Activated CD4-positive, alpha-beta T cell treated with anti-CD3 and anti-CD28 coated beads for 1 hour (primary cell): ENCODE data around the gene CXCL9.
"Not testable (repeated sequence)": the region's sequence is repeated elsewhere in the genome, so short reads cannot be mapped to it uniquely, and the experiment has no call there.

Experiments
- DNase-seq: peaks from one replicate; pipeline ENCODE4 v3.0.0-alpha.2; 2020

CXCL9 gene

DNA sequence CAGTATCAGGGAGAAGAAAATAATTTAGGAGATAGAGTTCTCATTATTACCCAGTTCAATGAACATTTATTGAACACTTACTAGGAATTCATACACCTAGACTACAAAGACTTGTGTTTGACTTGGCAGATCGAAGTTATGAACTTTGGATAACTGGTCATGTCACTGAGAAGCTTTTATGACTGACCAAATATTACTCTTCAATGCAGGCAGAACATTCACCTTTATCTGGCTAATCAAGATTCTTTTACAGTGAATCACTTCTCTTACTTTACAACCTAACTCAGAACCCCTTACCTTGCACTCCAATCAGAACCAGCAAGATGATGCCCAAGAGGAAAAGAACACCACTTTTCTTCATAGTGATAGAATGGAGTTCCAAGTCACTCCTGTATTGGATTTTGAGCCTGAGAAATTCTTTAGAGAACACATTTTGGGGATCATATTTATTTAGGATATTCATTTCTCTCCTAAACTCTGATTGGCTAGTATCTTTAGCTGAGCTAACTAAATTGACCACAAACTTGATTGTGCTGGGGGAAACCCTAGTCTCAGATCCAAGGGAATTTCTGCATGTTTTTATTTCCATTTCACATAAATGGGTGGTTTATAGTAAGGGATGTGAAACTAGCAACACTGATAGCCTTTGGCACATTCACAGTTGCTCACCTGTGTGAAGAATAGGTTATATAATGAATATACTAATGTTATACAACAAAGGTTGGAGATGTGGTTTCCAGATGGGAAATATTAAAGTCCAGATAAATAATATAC lies at the start of gene CXCL9:
CXCL9 (minus strand) TSS at position 421 of the 774 bp plus-strand sequence; CDS start at position 361, 60 bp downstream.
- no peak for DNase-seq

DNA sequence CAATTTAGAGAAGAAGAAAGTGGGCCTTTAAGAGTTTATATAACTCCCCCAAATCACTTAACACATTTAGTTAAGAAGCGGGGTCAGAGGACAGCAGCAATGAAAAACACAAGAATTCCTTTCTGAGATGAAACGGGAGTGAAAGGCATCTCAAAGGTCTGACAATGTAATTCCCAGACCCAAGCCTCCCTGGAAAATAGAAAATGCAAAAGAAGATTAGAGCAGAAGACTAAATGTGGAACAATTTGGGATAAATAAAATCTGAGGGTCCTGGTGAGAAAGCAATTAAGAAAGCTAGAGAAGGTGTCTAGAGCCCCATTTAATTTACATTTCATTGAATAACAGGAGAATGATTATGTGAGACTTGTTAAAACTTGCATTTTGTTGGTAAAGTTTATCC lies 48.1 kb upstream of the CXCL9 start:
- DNase-seq: no peak

DNA sequence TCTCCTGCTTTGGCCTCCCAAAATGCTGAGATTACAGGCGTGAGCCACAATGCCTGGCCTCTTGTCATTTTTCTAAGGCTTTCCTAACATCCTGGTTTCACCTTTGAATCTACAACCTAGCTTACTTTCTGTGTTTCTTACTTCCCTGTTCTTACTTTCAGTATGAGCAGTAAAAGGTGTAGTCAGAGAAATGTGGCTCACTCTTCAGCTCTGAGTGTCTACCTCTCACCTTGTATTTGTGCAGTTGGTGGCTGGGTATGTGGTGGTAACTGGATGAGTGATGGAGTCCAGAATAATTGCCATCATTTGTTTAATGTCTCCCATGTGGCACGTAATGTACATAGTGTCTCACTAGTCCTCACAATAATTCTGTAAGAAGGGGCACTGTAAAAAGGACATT lies 47.7 kb upstream of the CXCL9 start:
- DNase-seq: no peak

DNA sequence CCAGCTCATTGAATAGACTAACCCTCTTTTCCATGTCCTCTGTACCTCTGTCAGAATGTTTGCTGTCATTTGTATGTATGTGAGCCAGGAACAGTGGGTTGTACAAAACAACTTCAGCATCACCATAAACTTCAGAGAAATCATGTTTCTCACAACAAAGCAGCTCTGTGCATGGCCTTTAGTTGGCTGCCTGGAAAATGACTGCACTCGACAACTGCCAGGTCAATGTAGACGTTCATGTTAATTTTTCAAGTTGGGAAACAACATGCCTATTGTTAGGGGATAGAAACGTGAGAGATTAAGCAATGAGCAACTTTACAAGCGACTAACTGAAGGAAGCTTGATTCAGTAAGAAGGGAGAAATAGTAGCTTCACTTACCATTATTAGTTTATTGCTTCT lies 46.4 kb upstream of the CXCL9 start:
- DNase-seq: no peak

DNA sequence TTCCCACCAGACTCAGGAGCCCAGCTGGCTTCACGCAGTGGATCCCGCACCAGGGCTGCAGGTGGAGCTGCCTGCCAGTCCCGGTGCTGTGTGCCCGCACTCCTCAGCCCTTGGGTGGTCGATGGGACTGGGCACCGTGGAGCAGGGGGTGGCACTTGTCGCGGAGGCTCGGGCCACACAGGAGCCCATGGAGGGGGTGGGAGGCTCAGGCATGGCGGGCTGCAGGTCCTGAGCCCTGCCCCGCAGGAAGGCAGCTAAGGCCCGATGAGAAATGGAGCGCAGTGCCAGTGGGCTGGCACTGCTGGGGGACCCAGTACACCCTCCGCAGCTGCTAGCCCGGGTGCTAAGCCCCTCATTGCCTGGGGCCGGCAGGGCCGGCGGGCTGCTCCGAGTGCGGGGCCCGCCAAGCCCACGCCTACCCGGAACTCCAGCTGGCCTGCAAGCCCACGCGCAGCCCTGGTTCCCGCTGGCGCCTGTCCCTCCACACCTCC lies 43.3 kb upstream of the CXCL9 start:
- not testable (repeated sequence) for DNase-seq

DNA sequence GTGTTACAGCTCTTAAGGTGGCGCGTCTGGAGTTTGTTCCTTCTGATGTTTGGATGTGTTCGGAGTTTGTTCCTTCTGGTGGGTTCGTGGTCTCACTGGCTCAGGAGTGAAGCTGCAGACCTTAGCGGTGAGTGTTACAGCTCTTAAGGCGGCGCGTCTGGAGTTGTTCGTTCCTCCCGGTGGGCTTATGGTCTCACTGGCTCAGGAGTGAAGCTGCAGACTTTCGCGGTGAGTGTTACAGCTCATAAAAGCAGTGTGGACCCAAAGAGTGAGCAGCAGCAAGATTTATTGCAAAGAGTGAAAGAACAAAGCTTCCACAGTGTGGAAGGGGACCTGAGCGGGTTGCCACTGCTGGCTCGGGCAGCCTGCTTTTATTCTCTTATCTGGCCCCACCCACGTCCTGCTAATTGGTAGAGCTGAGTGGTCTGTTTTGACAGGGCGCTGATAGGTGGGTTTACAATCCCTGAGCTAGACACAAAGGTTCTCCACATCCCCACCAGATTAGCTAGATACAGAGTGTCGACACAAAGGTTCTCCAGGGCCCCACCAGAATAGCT lies 42.6 kb upstream of the CXCL9 start:
- not testable (repeated sequence) for DNase-seq

DNA sequence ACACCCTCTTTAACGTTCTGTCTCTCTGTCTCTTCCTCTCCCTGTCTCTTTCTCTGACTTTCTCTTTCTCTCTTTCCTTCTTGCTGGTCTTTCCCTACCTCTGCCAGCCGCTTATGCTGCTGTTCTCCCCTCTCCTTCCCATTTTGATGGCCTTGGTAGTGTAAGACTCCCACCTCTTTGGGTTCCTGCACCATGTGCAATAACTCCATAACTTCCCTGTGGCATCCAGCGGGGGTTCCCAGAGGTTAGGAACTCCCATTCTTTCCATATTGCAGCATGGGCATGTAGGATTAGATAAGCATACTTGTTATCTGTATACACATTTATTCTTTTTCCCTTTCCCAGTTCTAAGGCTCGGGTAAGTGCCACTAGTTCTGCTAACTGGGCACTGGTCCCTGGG lies 37.4 kb upstream of the CXCL9 start:
- not testable (repeated sequence) for DNase-seq

DNA sequence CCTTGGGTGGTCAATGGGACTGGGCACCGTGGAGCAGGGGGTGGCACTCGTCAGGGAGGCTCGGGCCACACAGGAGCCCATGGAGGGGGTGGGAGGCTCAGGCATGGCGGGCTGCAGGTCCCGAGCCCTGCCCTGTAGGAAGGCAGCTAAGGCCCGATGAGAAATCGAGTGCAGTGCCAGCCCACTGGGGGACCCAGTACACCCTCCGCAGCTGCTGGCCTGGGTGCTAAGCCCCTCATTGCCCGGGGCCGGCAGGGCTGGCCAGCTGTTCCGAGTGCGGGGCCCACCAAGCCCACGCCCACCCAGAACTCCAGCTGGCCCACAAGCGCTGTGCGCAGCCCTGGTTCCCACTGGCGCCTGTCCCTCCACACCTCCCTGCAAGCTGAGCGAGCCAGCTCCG lies 36.0 kb upstream of the CXCL9 start:
- not testable (repeated sequence) for DNase-seq

DNA sequence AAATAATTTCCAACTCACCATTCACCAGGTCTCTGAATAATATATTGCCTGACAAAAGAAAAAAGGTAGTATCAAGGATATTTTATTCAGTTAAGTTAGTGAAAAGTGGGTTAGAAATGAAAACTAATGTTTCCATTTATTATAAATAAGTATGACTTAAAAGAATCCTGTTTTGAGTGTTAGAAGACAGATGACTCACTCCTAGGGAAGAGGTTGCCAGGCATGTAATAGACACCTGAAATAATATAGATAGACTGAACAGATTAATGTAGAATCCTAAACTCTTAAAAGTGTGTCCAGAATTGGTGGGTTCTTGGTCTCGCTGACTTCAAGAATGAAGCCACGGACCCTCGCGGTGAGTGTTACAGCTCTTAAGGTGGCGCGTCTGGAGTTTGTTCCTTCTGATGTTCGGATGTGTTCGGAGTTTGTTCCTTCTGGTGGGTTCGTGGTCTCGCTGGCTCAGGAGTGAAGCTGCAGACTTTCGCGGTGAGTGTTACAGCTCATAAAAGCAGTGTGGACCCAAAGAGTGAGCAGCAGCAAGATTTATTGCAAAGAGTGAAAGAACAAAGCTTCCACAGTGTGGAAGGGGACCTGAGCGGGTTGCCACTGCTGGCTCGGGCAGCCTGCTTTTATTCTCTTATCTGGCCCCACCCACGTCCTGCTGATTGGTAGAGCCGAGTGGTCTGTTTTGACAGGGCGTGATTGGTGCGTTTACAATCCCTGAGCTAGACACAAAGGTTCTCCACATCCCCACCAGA lies 35.1 kb upstream of the CXCL9 start:
- not testable (repeated sequence) for DNase-seq

DNA sequence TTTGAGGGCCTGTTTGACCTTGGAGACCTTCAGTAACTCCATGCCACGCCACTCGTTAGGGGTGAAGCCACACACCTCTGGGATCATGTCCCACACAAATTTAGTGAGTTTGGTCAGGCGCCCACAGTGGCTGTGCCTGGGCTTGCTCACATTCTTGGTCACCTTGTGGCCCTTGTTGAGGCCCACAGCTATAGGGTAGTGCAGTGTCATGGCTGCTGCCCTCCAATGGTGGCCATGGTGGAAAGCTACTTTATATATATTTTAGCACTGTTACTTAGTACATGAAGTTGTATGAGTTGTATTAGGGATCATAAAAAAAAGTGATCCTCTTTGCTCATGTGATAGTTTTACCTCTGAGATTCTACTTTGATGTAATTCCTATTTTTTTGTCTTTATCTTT lies 29.5 kb upstream of the CXCL9 start:
- DNase-seq: no peak

DNA sequence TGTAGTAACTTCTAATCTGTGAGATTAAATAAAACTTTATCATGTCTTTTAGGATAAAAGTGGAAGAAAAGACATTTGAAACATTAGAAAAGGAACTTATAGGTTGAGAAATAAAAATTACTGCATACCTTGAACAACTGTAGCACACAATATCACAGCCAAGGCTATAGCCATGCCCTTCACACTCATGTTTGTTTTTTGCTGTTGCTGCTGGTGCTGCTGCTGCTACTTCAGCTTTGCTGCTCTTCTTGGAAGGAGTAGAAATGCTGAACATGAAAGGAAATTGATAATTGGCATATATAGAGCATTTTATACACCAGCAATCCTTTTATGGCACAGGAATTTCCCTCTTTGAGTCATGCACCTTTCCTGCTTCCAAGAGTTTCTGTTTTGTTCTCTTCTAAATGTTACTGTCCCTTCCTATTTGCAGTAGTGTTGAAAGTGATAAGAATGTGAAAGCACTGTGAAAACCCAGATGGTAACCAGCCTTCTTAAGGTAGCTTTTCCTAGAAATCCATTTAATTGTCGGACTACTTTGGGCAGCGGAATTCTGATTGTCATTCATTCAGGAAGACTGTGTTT lies 28.6 kb upstream of the CXCL9 start, which contains the start of gene CXCL11:
CXCL11 (minus strand) TSS at position 272 of the 582 bp plus-strand sequence; CDS start at position 189, 83 bp downstream.
- no peak for DNase-seq

DNA sequence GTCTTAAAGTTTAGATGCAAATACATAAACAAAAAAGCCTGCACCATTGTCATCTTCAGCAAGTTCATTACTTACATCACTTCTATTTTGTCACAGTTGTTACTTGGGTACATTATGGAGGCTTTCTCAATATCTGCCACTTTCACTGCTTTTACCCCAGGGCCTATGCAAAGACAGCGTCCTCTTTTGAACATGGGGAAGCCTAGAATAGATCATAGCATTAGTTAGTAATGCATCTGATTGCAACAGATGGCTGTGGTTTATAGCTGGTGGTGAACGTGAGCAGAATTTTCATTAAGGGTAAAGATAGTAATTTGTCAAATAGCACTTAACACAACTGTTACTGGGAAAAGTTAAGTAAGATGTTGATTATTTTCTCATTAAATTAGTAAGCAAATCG lies 27.8 kb upstream of the CXCL9 start:
- no peak for DNase-seq

DNA sequence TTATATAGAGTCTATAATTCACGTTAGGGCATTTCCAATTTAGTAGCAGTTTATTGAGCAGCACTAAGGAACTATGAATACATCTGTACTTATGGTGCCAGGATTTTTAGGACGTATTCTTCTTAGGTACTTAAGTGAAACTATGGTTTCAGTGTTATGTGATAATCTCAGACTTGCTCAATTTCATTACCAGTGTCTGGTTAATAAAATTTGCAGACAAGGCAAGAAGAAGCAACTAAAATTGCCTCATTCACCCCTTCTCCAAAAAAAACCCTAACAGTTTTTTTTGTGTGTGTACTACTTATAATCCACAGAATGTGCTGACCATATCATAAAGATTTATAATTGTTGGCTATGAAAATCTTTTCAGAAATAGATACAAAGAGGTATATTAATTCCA lies 22.0 kb upstream of the CXCL9 start:
- DNase-seq: no peak

DNA sequence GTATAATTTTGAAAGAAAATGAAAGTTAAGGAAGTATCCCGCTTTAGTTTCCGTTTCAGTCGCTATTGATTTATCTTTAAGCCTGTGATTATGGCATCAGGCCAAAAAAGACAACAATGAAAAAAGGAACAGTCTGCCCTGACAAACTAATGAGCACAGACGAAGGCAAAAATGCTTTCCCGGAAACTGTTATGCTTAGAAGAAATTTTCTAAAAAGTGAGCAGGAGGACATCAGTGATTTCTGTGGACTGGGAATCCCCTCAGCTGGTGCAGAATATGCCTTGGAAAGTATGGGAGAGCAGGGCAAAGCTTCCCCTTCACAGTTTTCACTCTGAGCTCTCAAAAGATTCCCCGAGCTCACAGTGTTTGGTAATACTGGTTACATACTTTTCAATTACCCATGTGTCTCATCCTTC lies 21.0 kb upstream of the CXCL9 start:
- DNase-seq: no peak

DNA sequence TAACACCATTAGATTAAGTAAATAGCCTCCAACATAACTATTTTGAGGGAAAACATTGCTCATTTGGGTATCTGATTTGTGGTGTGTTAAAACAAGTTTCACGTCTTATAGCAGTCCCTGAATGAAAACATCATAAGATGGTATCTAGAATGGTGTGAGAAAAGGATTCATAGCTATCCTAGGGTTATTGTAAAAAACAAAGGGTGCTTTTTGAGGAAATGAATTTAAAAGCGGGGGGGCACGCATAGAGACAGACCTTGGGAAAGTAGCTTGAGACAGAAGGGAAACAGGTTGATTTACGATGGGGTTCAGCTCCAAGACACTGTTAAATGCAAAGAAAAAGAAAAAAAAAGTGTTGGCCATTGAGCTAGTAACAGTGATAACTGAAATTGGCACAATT lies 16.8 kb upstream of the CXCL9 start:
- no peak for DNase-seq

DNA sequence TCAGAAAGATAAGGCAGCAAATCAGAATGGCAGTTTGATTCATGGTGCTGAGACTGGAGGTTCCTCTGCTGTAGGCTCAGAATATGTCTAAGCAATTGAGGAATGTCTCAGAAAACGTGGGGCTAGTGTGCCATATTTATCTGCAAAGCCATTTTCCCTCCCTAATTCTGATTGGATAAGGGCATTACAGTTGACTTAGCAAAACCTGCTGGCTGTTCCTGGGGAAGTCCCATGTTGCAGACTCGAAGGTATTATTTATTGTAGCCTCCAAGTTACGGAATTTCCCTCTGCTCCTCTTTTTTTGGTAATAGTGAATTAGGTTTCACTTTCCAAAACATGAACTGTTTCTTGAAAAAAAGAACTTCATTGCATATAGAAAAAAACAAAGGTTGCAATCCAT lies 16.1 kb upstream of the CXCL9 start, which contains the start of gene CXCL10:
CXCL10 (minus strand) TSS at position 109 of the 400 bp plus-strand sequence; CDS start at position 43, 66 bp downstream.
- DNase-seq: no peak

DNA sequence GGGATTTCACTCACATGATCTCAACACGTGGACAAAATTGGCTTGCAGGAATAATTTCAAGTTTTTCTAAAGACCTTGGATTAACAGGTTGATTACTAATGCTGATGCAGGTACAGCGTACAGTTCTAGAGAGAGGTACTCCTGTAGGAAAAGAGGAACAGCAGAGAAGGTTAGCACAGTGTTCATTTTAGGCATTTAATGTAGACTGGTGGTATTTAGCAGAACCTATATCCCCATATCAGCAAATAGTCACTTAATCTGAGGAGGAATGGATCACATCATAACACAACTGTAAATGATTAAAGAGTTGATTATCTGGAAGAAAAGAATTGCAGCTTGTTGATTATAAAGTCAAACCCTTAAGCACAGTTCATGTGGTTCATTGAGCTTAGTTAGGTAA lies 15.4 kb upstream of the CXCL9 start:
- DNase-seq: no peak

DNA sequence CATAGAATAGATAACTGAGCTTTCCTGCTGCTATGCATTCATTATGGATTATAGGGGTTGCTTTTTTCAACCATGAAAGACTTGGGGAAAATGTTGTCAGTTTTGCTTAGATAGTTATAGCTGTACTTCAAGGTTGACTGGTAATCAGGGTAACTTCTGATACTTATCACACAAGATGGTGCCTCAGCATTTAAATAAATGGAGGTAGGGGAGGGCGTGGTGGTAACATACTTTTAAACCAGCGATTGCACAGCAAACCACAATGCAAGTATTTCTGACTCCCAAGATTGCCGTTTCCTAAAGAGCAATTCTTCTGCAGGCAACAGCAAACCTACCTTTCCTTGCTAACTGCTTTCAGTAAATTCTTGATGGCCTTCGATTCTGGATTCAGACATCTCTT lies 14.7 kb upstream of the CXCL9 start:
- no peak for DNase-seq

DNA sequence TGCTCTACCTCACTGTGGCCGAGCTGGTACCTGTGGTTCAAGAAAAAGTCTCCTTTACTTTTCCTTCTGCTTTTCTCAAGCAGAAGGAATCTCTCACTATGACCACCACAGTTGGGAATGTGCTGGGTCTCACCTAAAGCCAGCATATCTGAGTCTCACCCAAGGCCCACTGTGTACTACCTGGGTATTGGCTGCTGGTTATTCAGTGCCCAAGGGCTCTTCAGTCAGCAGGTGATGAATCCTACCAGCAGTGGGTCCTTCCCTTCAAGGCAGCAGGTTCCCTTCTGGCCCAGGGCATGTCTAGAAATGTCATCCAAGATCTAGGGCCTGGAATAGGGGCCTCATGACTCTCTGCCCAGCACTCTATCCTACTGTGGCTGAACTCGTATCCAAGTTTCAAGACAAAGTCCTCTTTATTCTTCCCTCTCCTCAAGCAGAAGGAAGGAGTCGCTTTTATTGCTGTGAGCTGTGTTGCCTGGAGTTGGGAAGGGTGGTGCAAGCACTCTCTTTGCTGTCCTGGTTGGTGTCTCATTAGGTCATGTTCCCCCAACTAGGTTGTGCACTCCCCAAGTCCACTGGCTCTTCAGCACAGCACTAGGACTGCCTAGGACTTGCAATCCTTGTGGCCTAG lies 9.9 kb upstream of the CXCL9 start:
- DNase-seq: no peak

DNA sequence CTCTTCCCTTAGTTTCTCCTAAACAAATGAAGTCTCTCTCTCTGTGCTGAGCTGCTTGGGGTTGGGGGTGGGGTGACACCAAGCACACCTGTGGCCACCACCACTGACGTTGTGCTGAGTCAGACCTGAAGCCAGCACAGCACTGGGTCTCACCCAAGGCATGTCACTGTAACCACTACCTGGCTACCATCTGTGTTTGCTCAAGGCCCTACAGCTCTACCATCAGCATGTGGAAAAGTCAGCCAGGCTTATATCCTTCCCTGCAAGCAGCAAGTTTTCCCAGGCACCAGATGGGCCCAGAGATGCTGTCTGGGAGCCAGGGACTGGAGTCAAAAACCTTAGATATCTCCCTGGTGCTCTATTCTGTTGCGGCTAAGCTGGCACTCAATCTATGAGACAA lies 9.1 kb upstream of the CXCL9 start:
- DNase-seq: no peak

DNA sequence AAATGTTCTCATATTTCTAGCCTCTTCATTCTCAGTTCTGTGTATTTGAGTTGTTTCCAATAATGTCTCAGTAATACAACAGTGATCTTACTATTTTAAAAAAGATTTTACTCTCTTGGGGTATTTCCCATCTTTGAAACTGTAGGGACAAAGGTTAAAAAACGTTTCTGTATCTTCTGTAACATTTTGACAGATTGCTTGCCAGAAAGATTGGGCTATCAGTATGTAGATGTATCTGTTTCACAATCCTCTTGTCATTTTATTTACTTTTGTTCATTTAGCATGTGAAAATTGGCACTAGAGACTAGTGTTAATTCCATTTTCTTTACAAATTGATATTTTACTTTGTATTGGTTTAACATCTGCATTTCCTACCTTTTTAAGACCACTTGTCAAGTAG lies 6.2 kb upstream of the CXCL9 start:
- no peak for DNase-seq

DNA sequence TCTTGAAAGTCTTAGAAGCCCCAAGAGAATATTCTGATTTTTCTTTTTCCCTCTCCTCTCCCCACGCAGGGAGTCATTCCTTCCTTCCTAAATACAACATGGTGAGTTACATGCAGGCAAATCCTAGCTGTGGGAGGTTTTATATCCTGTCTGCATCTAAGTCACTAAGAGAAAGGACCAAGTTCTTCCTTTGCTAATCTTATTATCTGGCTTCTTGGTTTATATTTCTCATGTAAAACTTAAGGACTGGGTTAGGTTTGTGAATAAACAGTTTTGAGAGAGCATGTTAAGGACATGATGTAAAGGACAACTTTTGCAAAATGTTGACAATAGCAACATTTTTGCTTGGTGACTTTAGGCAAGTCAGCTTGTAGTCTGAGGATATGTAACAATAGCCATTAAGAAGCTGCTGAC lies 5.1 kb upstream of the CXCL9 start:
- DNase-seq: no peak
